ENCODE data around the gene EZH1.
"Not testable (repeated sequence)": the region's sequence is repeated elsewhere in the genome, so short reads cannot be mapped to it uniquely, and the experiment has no call there.

The EZH1 gene

GRCh38 chr17:42748202-42748907, 3.5 kb upstream of the EZH1 start:
- Histone ChIP-seq H3K9me3 (ENCODE audit: control extremely low read depth in 1 of 5, control insufficient read depth in 4 of 5, insufficient read depth in 2 of 5, low read depth in 1 of 5, low read length in 4 of 5) (no peaks in the 10 kb centered on the region), H3K27ac (ENCODE audit: insufficient read depth in 1 of 2, low read depth in 1 of 2, low read length in 2 of 2, poor library complexity in 1 of 2, severe bottlenecking in 2 of 2) (no peak overlapping the region), H3K36me3 (ENCODE audit: control insufficient read depth in 4 of 4, insufficient read depth in 4 of 4, low read length in 3 of 4) (no peaks in the 10 kb centered on the region), H3K27me3 (replicated peaks in 2 of 5; ENCODE audit: control insufficient read depth in 4 of 5, insufficient read depth in 5 of 5, low read length in 4 of 5) (peaks cover 0 to 4% (median 0%) of the 10 kb centered on the region in 5 experiments), H3K4me1 (ENCODE audit: control extremely low read depth in 1 of 4, control insufficient read depth in 4 of 4, insufficient read depth in 4 of 4, low read length in 3 of 4) (peaks cover 6 to 23% (median 20%) of the 10 kb centered on the region in 4 experiments), H3K4me3 (ENCODE audit: control insufficient read depth in 1 of 7, extremely low read depth in 1 of 7, insufficient read depth in 4 of 7, low read depth in 2 of 7, low read length in 6 of 7) (no peak overlapping the region)
- DNase-seq: no peak
- CTCF ChIA-PET: interaction anchor here (0.6 to 1.2 kb wide), 5 partner anchors 12 to 68 kb away, joined by 3 to 4 read pairs (median 4); no protein-coding TSS in a partner anchor
- POLR2A ChIA-PET: no interaction called here
- WGBS (ENCODE audit: insufficient coverage): 98% methylated on average over 6 of the region's 7 CpGs

GRCh38 chr17:42744283-42744805, 496 bp downstream of the EZH1 start:
- DNase-seq: peak in 2 of 3 donors; percentile 32 to 66
- CTCF ChIA-PET: interaction anchor here (0.7 to 1.4 kb wide), 2 partner anchors 17 to 19 kb away, joined by 3 to 4 read pairs; no protein-coding TSS in a partner anchor
- Histone ChIP-seq H3K36me3 (ENCODE audit: control insufficient read depth in 4 of 4, insufficient read depth in 4 of 4, low read length in 3 of 4) (no peaks in the 10 kb centered on the region), H3K4me3 (ENCODE audit: control insufficient read depth in 1 of 7, extremely low read depth in 1 of 7, insufficient read depth in 4 of 7, low read depth in 2 of 7, low read length in 6 of 7) (peak overlapping the region; percentile 29 to 79 (median 77)), H3K4me1 (ENCODE audit: control extremely low read depth in 1 of 4, control insufficient read depth in 4 of 4, insufficient read depth in 4 of 4, low read length in 3 of 4) (peaks cover 3 to 13% (median 11%) of the 10 kb centered on the region in 4 experiments), H3K27ac (ENCODE audit: insufficient read depth in 1 of 2, low read depth in 1 of 2, low read length in 2 of 2, poor library complexity in 1 of 2, severe bottlenecking in 2 of 2) (peak overlapping the region; percentile 54 to 79), H3K9me3 (ENCODE audit: control extremely low read depth in 1 of 5, control insufficient read depth in 4 of 5, insufficient read depth in 2 of 5, low read depth in 1 of 5, low read length in 4 of 5) (no peaks in the 10 kb centered on the region), H3K27me3 (replicated peaks in 2 of 5; ENCODE audit: control insufficient read depth in 4 of 5, insufficient read depth in 5 of 5, low read length in 4 of 5) (peaks cover 0 to 4% (median 0%) of the 10 kb centered on the region in 5 experiments)
- WGBS (ENCODE audit: insufficient coverage): 0% methylated on average over 19 of the region's 32 CpGs
- POLR2A ChIA-PET: no interaction called here

GRCh38 chr17:42743595-42744282, 1.1 kb downstream of the EZH1 start:
- H3K9me3 ChIP-seq (ENCODE audit: control extremely low read depth in 1 of 5, control insufficient read depth in 4 of 5, insufficient read depth in 2 of 5, low read depth in 1 of 5, low read length in 4 of 5): no peaks in the 10 kb centered on the region
- peaks cover 3 to 13% (median 11%) of the 10 kb centered on the region in 4 experiments for H3K4me1 ChIP-seq (ENCODE audit: control extremely low read depth in 1 of 4, control insufficient read depth in 4 of 4, insufficient read depth in 4 of 4, low read length in 3 of 4)
- 70% methylated on average over 8 of the region's 10 CpGs for WGBS (ENCODE audit: insufficient coverage)
- peak overlapping the region; percentile 54 to 79 for H3K27ac ChIP-seq (ENCODE audit: insufficient read depth in 1 of 2, low read depth in 1 of 2, low read length in 2 of 2, poor library complexity in 1 of 2, severe bottlenecking in 2 of 2)
- ChIA-PET CTCF (interaction anchor here (0.7 to 1.9 kb wide), 5 partner anchors 12 to 30 kb away, joined by 3 to 5 read pairs (median 4); no protein-coding TSS in a partner anchor), POLR2A (interaction anchor here (0.6 kb wide), 1 partner anchor 30 kb away, joined by 3 read pairs; no protein-coding TSS in a partner anchor)
- peak overlapping the region; percentile 29 to 79 (median 77) for H3K4me3 ChIP-seq (ENCODE audit: control insufficient read depth in 1 of 7, extremely low read depth in 1 of 7, insufficient read depth in 4 of 7, low read depth in 2 of 7, low read length in 6 of 7)
- peaks cover 0 to 4% (median 0%) of the 10 kb centered on the region in 5 experiments for H3K27me3 ChIP-seq (replicated peaks in 2 of 5; ENCODE audit: control insufficient read depth in 4 of 5, insufficient read depth in 5 of 5, low read length in 4 of 5)
- DNase-seq: no peak
- no peaks in the 10 kb centered on the region for H3K36me3 ChIP-seq (ENCODE audit: control insufficient read depth in 4 of 4, insufficient read depth in 4 of 4, low read length in 3 of 4)

- not testable (repeated sequence) for DNase-seq; H3K27ac ChIP-seq (ENCODE audit: insufficient read depth in 1 of 2, low read depth in 1 of 2, low read length in 2 of 2, poor library complexity in 1 of 2, severe bottlenecking in 2 of 2); H3K27me3 ChIP-seq (replicated peaks in 2 of 5; ENCODE audit: control insufficient read depth in 4 of 5, insufficient read depth in 5 of 5, low read length in 4 of 5); H3K36me3 ChIP-seq (ENCODE audit: control insufficient read depth in 4 of 4, insufficient read depth in 4 of 4, low read length in 3 of 4); H3K4me3 ChIP-seq (ENCODE audit: control insufficient read depth in 1 of 7, extremely low read depth in 1 of 7, insufficient read depth in 4 of 7, low read depth in 2 of 7, low read length in 6 of 7); H3K9me3 ChIP-seq (ENCODE audit: control extremely low read depth in 1 of 5, control insufficient read depth in 4 of 5, insufficient read depth in 2 of 5, low read depth in 1 of 5, low read length in 4 of 5)
- POLR2A ChIA-PET: interaction anchor here (0.6 kb wide), 1 partner anchor 31 kb away, joined by 3 read pairs; no protein-coding TSS in a partner anchor
- 100% methylated on average over 8 of the region's 11 CpGs for WGBS (ENCODE audit: insufficient coverage)
- CTCF ChIA-PET: interaction anchor here (0.7 to 1.9 kb wide), 6 partner anchors 11 to 29 kb away, joined by 3 to 5 read pairs (median 4); partner anchors contain the start of gene RAMP2
- H3K4me1 ChIP-seq (ENCODE audit: control extremely low read depth in 1 of 4, control insufficient read depth in 4 of 4, insufficient read depth in 4 of 4, low read length in 3 of 4): peaks cover 3 to 13% (median 11%) of the 10 kb centered on the region in 4 experiments
Observed at GRCh38 chr17:42742916-42743315, 1.9 kb downstream of the EZH1 start.

- no CpG with 5 or more reads among the region's 1 CpG for WGBS (ENCODE audit: insufficient coverage)
- DNase-seq: no peak
- Histone ChIP-seq H3K4me1 (ENCODE audit: control extremely low read depth in 1 of 4, control insufficient read depth in 4 of 4, insufficient read depth in 4 of 4, low read length in 3 of 4) (peaks cover 3 to 13% (median 11%) of the 10 kb centered on the region in 4 experiments), H3K4me3 (ENCODE audit: control insufficient read depth in 1 of 7, extremely low read depth in 1 of 7, insufficient read depth in 4 of 7, low read depth in 2 of 7, low read length in 6 of 7) (no peak overlapping the region), H3K36me3 (ENCODE audit: control insufficient read depth in 4 of 4, insufficient read depth in 4 of 4, low read length in 3 of 4) (no peaks in the 10 kb centered on the region), H3K27ac (ENCODE audit: insufficient read depth in 1 of 2, low read depth in 1 of 2, low read length in 2 of 2, poor library complexity in 1 of 2, severe bottlenecking in 2 of 2) (no peak overlapping the region), H3K27me3 (replicated peaks in 2 of 5; ENCODE audit: control insufficient read depth in 4 of 5, insufficient read depth in 5 of 5, low read length in 4 of 5) (no peaks in the 10 kb centered on the region), H3K9me3 (ENCODE audit: control extremely low read depth in 1 of 5, control insufficient read depth in 4 of 5, insufficient read depth in 2 of 5, low read depth in 1 of 5, low read length in 4 of 5) (no peaks in the 10 kb centered on the region)
- ChIA-PET CTCF (interaction anchor here (0.8 kb wide), 2 partner anchors 14 to 18 kb away, joined by 3 read pairs; no protein-coding TSS in a partner anchor), POLR2A (no interaction called here)
Observed at GRCh38 chr17:42740699-42741098, 4.1 kb downstream of the EZH1 start.

- Histone ChIP-seq H3K36me3 (ENCODE audit: control insufficient read depth in 4 of 4, insufficient read depth in 4 of 4, low read length in 3 of 4) (peaks cover 19 to 53% (median 38%) of the 10 kb centered on the region in 4 experiments), H3K27me3 (replicated peaks in 2 of 5; ENCODE audit: control insufficient read depth in 4 of 5, insufficient read depth in 5 of 5, low read length in 4 of 5) (no peaks in the 10 kb centered on the region), H3K27ac (ENCODE audit: insufficient read depth in 1 of 2, low read depth in 1 of 2, low read length in 2 of 2, poor library complexity in 1 of 2, severe bottlenecking in 2 of 2) (no peak overlapping the region), H3K9me3 (ENCODE audit: control extremely low read depth in 1 of 5, control insufficient read depth in 4 of 5, insufficient read depth in 2 of 5, low read depth in 1 of 5, low read length in 4 of 5) (no peaks in the 10 kb centered on the region), H3K4me3 (ENCODE audit: control insufficient read depth in 1 of 7, extremely low read depth in 1 of 7, insufficient read depth in 4 of 7, low read depth in 2 of 7, low read length in 6 of 7) (no peak overlapping the region), H3K4me1 (ENCODE audit: control extremely low read depth in 1 of 4, control insufficient read depth in 4 of 4, insufficient read depth in 4 of 4, low read length in 3 of 4) (no peaks in the 10 kb centered on the region)
- CTCF ChIA-PET: interaction anchor here (1.2 kb wide), 1 partner anchor 38 kb away, joined by 6 read pairs; no protein-coding TSS in a partner anchor
- POLR2A ChIA-PET: no interaction called here
- 95% methylated on average over 6 of the region's 6 CpGs for WGBS (ENCODE audit: insufficient coverage)
- no peak for DNase-seq
Observed at GRCh38 chr17:42725143-42725542, 19.7 kb downstream of the EZH1 start.
